Sciatic nerve (tissue), 2 donors: ENCODE data around the gene PAQR5. TPM values are rescaled to one million over a fixed set of nuclear protein-coding genes. Genes with fewer than 3 reads are reported as not detected.

ENCODE experiments used
- ATAC-seq: fragments of 200-7000 bp; cut with Tn5 transposase; one replicate; pipeline ENCODE4 v1.9.1; 2020; ENCODE audit warnings: mild to moderate bottlenecking, moderate library complexity
- DNase-seq: peaks from one replicate; pipeline ENCODE4 v3.0.0-alpha.2; 2020; ENCODE audit warnings: low spot score
- intact Hi-C: fragments of 100-400 bp; cut with DNase I; formaldehyde crosslinking; loops from one replicate; pipeline ENCODE4 v1.14.2; 2022
- total RNA-seq: library from RNA; stranded (reverse); fragmentation: NEBNext Ultra II Directional; extraction: Animal tissue kit (Norgen Biotek cat#: 25700); gene quantifications from one replicate; pipeline ENCODE4 v1.2.1, GENCODE V29; 2021
- donor health status: DM: no; HTN: no; CAD: no.
- donor health status: DM: no; HTN: no; CAD: no.

The PAQR5 gene
- 6.5 TPM for total RNA-seq

DNA sequence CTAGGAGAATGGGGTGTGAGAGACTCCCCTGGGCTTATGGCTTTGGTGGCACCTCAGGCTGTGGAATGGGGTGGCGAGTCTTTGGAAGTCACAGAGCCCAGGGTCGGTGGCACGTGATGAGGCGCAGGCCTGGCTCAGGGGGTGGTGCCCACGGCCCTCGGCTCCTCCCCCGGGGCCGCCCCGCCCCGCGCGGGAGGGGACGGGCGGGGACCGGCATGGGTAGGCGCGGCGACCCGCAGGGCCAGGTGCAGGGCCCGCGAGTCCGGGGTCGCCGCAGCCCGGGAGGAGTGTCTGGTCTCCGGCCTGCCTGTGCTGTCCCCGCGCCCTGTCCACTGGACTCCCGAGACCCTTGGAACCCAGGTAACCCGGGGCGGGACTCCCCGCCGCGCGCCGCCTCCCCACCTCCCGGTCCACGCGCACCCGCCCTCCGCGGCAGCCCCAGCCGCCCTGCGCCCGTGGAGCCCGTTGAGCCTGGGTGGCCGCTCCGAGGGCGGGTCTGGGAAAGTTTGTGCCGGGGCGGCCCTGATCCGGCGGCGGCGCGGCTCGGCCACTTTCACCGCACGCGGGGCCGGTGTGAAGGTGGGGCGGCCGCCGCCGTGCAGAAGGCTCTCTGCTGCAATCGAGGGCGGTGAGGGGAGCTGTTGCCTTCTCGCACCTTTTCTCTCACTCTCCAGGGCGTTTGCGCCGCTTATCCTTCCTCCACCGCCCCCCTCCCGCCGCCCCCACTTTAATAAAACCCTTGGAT is at the start of gene PAQR5:
PAQR5 (plus strand) TSS at position 216 of the 745 bp plus-strand sequence. CDS start 61,169 bp downstream, outside the sequence.
- ATAC-seq: peak; percentile 64
- no peak for DNase-seq
- intact Hi-C loops: no loop called here

- DNase-seq (no peak), ATAC-seq (peak; percentile 28)
- intact Hi-C loops: no loop called here
These were observed 45.6 kb upstream of the PAQR5 start for GRCh38 chr15:69253156-69253555.

DNA sequence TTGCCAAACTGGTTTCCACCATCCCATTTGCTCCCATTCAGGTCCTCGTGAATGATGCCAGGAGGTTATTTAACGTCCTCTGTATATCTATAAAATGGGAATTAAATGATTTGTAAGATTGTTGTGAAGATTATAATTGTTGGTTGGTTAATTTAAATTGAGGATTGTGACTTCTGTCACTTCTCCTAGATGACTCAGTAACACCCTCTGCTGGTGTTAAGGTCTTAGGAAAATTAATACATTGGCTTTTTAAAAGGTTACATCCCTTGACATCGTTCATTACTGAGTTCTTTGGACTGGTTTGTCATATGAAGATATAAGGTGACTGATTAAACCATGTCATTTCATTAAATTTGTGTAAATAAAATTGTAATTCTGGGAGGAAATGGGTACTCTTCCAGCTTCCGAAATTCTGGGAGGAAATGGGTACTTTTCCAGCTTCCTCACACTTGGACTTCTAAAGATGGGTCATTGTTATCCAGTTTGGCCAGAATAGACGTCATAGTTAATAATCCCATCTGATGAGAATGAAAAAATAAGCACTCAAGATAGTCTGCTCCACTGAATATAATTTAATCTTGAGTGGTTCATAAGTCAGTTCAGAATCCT is 33.3 kb upstream of the PAQR5 start:
- ATAC-seq: no peak
- intact Hi-C loops: no loop called here

GRCh38 chr15:69271217-69271616 is 27.5 kb upstream of the PAQR5 start:
- intact Hi-C loops: no loop called here
- DNase-seq (no peak), ATAC-seq (no peak)

More for the DNA sequence above, 33.3 kb upstream of the PAQR5 start:
- DNase-seq: no peak

DNA sequence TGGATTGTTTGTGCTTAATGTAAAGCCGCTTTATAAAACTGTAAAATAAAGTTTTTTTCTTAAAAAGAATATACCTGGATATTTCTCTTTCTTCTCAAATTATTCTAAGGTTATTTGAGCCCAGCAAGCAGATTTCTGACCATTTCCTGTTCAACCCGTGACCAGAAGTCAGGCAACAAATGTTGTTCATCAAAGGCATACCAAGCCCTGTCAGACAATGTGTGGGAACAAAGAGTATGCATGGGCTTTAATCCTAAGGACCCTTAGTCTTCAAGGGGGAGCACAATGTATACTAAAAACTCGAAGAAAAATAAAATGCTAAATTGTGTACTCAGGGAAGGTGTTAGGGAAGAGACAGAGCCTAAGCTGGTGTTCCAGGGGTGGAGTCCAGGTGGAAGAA is 26.6 kb upstream of the PAQR5 start:
- intact Hi-C loops: no loop called here
- no peak for ATAC-seq
- no peak for DNase-seq

GRCh38 chr15:69272891-69273290 is 25.8 kb upstream of the PAQR5 start:
- ATAC-seq: no peak
- no peak for DNase-seq
- intact Hi-C loops: no loop called here

GRCh38 chr15:69275074-69275670 is 23.5 kb upstream of the PAQR5 start:
- no peak for DNase-seq
- intact Hi-C loops: no loop called here
- no peak for ATAC-seq

DNA sequence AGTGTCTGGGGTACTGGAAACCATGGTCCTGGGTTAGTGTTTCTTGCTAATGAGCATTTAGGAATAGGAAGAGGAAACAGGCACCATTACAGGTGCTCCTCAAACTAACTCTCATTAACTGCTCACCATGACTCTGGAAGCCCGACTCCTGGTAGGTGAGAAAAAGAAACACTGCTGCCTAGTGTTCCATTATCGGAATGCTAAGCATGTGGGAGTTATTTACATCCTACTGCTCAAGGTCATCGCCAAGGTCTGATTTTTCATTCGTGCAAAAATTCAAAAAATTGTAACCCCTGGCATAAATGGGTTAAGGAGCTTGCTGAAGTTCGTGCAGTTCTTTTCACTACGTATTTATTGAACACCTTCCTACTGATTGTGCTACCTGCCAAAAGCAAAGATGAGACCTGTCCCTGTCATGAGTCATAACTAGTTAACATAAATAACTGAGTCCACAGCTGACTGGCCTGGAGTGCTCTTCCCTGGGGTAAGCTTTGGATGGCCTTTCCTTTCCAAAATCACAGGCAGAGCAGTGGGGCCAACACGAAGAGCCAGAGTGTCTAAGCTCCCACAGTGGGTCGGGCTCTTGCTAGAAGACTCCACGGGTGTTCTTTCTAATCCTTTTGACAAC is 22.7 kb upstream of the PAQR5 start:
- DNase-seq (no peak), ATAC-seq (no peak)
- intact Hi-C loops: no loop called here

- no peak for ATAC-seq
- intact Hi-C loops: no loop called here
- DNase-seq: no peak
These were observed 21.4 kb upstream of the PAQR5 start for GRCh38 chr15:69277316-69277715.

DNA sequence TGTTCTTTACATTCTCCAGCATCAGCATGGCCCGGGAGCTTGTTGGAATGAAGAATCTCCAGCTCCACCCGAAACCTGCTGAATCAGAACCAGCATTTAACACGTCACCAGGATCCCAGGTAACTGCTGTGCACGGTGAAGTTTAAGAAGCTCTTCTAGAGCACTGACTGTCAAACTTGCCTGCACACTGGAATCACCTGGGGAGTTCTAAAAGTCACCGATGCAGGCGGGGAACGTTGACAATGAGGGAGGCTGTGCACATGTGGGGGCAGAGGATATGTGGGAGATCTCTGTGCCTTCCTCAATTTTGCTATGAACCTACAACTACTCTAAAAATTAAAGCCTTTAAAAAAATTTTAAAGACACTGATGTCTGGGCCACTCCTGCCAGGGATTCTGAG is 19.1 kb upstream of the PAQR5 start:
- intact Hi-C loops: no loop called here
- no peak for ATAC-seq
- DNase-seq: no peak

DNA sequence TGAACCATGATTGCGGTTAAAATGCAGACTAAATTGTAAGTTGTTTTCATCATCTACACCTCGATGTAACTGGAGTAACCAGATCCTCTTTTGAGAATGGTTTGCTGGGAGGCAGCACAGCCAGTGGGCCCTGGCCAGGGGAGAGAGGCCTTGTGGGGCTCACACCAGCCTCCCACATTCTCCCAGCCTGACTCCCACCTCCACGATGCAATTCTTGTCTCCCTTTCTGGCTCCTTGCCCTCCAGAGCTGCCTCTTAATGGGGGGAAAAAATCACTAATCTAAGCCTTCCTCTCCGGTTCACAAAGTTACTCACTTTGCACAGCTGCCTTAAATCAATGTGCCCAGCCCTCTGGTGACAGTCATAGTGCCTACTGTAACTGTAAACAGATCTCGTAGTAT is 17.9 kb upstream of the PAQR5 start:
- DNase-seq: no peak
- ATAC-seq: no peak
- intact Hi-C loops: no loop called here

DNA sequence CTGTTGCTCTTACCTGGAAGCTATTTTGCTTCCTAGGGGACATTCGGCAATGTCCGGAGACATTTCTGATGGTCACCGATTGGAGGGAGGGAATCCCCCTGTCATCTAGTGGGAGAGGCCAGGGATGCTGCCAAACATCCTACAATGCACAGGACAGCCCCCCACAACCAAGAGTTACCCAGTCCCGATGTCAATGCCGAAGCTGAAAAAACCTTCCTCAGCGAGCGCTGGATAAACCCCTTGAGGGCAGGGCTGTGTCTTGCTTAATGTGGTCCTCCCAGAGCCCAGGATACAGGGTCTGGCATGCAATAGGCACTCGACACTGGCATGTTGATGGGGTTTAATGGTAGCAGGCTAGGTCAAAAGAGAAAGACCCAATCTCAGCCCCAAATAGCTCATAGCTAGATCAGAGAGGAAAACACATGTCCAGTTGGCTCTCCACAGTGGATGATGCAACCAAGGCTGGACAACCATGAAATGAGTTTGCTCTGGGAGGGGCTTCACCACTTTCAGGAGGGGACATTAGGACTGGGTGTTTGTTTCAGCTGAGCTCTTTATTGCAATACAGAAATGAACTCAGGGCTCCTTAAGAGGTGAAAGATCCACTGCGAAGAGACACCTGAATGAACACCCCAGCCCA is 16.5 kb upstream of the PAQR5 start:
- intact Hi-C loops: no loop called here
- DNase-seq (no peak), ATAC-seq (no peak)

- ATAC-seq: no peak
- DNase-seq: no peak
- intact Hi-C loops: no loop called here
These were observed 12.9 kb upstream of the PAQR5 start for GRCh38 chr15:69285834-69286233.

DNA sequence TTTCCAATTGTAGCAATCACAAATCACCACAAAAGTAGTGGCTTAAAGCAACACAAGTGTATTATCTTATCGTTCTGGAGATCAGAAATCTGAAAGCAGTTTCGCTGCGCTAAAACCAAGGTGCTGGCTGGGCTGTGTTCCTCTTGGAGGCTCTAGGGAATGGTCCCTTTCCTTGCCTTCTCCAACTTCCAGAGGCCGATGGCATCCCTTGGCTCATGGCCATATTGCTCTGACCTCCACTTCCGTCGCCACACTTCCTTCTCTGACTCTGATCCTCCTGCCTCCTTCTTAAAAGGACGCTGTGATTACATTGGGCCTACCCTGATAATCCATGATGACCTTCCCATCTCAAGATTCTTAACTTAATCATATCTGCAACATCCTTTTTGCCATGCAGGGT is 10.7 kb upstream of the PAQR5 start:
- DNase-seq (no peak), ATAC-seq (no peak)
- intact Hi-C loops: no loop called here

- DNase-seq: no peak
- intact Hi-C loops: no loop called here
- no peak for ATAC-seq
These were observed 10.0 kb upstream of the PAQR5 start for GRCh38 chr15:69288531-69289341.

DNA sequence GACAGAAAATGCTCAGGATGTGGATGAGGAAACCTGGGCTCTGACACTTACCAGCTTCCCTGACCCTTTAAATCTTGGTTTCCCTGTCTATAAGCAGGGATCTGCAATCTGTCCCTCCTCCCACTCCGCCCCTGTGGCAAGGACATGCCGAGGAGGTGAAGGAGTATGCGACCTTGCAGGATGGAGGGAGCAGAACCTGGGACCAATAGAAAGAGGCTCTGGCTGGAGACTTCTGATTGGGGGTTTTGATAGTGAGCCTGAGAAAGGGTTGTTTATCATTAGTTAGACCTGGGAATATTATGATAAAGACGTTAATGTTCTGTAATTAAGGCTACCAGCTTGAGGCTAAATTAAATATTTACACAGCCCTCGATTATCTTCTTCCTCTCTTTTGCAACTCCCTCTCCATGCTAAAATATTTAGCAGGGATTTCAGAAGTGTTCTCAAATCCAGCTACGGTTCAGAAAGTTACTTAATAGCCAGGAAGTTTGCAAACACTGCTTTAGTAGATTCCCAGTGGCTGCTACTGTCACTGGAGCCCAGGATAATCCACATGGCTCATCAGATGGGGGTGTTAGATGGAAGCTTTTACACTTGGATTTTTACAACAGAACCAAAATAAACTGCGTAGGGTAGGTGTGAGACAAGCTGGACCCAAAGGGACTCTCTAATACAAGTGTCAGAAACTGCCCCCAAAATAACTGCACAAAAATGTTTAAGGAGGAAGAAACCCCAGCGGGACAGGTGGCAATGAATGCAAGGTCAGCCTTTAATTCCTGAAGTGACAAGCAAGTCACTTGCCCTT is 9.2 kb upstream of the PAQR5 start:
- no peak for DNase-seq
- peak; percentile 6 for ATAC-seq
- intact Hi-C loops: no loop called here

- ATAC-seq (peak; percentile 95), DNase-seq (no peak)
These were observed 8.2 kb upstream of the PAQR5 start for GRCh38 chr15:69290346-69291164.

More at GRCh38 chr15:69290346-69291164, 8.2 kb upstream of the PAQR5 start:
- intact Hi-C loops: no loop called here
